ENCODE results near the gene UNCX. TPM values are rescaled to one million over a fixed set of nuclear protein-coding genes. Genes with fewer than 3 reads are reported as not detected.

The UNCX gene
- total RNA-seq, 2 donors from 2014 or later: 0.13 TPM; not detected in 1

DNA sequence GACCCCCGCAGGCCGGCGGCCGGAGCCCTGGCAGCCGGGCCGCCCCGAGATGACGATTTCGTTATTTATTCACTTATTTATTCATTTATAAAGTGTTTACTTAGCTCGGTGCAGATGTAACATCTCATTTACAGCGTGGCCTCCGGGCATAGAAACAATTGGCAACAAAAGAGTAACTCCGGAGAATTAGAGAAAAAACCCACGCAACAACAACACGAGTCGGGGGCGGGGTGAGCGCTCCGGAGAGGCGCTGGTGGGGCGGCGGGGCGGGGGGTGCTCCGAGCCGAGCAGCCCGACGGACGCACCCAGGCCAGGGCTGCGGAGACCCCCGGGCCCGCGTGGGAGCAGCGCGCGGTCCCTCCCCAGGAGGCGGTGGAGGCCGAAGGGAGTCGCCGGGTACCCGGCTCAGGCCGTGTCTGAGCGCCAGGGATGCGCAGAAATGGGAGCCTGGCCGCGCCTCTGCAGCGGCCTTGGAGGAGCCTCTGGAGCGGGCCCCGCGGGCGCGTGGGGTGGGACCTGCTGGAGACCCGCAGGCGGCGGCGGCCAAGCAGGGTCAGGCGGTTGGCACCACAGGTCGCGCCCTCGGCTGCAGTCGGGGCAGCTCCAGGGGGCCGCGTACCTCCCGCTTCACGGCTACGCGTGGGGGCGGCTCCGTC is 14.3 kb downstream of the UNCX start:
- Histone ChIP-seq H3K27me3 (ENCODE audit: control insufficient read depth, insufficient read depth, low read length, poor library complexity, severe bottlenecking) (peaks cover 99% of the 10 kb centered on the region), H3K9me3 (ENCODE audit: control insufficient read depth, low read length) (no peaks in the 10 kb centered on the region), H3K9ac (ENCODE audit: extremely low read depth, low read length, poor library complexity, severe bottlenecking) (no peak overlapping the region), H3K4me3 (ENCODE audit: low read length) (no peak overlapping the region), H3K36me3 (ENCODE audit: control insufficient read depth, insufficient read depth, low read length) (no peaks in the 10 kb centered on the region), H3K4me1 (ENCODE audit: control insufficient read depth, insufficient read depth, low read length) (peaks cover 8% of the 10 kb centered on the region), H3K27ac (ENCODE audit: low read depth, low read length) (no peak overlapping the region)
- H3K4me1 Mint-ChIP-seq: peaks cover 20% of the 10 kb centered on the region
- H3K27me3 Mint-ChIP-seq (ENCODE audit: insufficient read depth): peaks cover 89% of the 10 kb centered on the region
- H3K36me3 Mint-ChIP-seq (ENCODE audit: low read depth): no peaks in the 10 kb centered on the region
- TF ChIP-seq CTCF (conservative IDR thresholded peaks at IDR 0.05): no peak
- DNase-seq: no peak
- H3K4me3 Mint-ChIP-seq: no peak overlapping the region
- no peaks in the 10 kb centered on the region for H3K9me3 Mint-ChIP-seq
- 6 to 9% methylated on average over 28 to 67 of the region's 68 CpGs for WGBS, 2 experiments (ENCODE audit: insufficient coverage in 1 of 2, insufficient read length in 1 of 2)
- H3K27ac Mint-ChIP-seq: no peak overlapping the region

DNA sequence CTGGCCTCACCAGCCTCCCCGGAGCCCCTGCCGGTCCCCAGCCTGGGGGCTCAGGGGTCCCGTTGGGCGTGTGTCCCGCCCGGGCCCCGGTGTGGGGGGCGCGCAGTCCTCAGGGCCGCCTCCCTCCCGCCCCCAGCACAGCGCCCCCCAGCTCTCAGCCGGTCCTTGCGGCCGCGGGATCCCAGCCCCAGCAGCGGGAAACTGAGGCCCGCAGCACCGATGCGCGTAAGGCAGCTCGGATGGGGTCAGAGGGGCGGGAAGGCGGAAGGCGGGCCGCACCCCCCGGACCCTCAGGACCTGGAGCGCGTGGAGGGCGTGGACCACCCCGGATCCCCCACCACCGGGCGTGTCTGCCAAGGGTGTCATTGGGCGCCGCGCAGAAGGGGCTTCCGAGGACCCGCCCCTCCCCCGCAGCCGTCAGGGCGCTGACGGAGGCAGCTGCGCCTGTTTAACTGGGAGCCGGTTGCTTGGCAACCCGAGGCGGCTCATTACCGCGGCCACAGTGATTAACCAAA is 14.9 kb downstream of the UNCX start:
- Histone ChIP-seq H3K36me3 (ENCODE audit: control insufficient read depth, insufficient read depth, low read length) (no peaks in the 10 kb centered on the region), H3K9me3 (ENCODE audit: control insufficient read depth, low read length) (no peaks in the 10 kb centered on the region), H3K27ac (ENCODE audit: low read depth, low read length) (no peak overlapping the region), H3K4me1 (ENCODE audit: control insufficient read depth, insufficient read depth, low read length) (peaks cover 8% of the 10 kb centered on the region), H3K4me3 (ENCODE audit: low read length) (no peak overlapping the region), H3K27me3 (ENCODE audit: control insufficient read depth, insufficient read depth, low read length, poor library complexity, severe bottlenecking) (peaks cover 99% of the 10 kb centered on the region), H3K9ac (ENCODE audit: extremely low read depth, low read length, poor library complexity, severe bottlenecking) (no peak overlapping the region)
- Mint-ChIP-seq H3K27me3 (ENCODE audit: insufficient read depth) (peaks cover 88% of the 10 kb centered on the region), H3K27ac (no peak overlapping the region), H3K36me3 (ENCODE audit: low read depth) (no peaks in the 10 kb centered on the region), H3K4me3 (no peak overlapping the region), H3K9me3 (no peaks in the 10 kb centered on the region), H3K4me1 (peaks cover 20% of the 10 kb centered on the region)
- 5 to 11% methylated on average over 17 to 48 of the region's 48 CpGs for WGBS, 2 experiments (ENCODE audit: insufficient coverage in 1 of 2, insufficient read length in 1 of 2)
- no peak for TF ChIP-seq CTCF (conservative IDR thresholded peaks at IDR 0.05)
- peak; percentile 75 for DNase-seq

- TF ChIP-seq CTCF (conservative IDR thresholded peaks at IDR 0.05): no peak
- WGBS, 2 experiments (ENCODE audit: insufficient coverage in 1 of 2, insufficient read length in 1 of 2): 8 to 15% methylated on average over 13 to 27 of the region's 27 CpGs
Measured at GRCh38 chr7:1248143-1248915, 15.7 kb downstream of the UNCX start.

More at GRCh38 chr7:1248143-1248915, 15.7 kb downstream of the UNCX start:
- Mint-ChIP-seq H3K9me3 (no peaks in the 10 kb centered on the region), H3K27ac (no peak overlapping the region), H3K36me3 (ENCODE audit: low read depth) (no peaks in the 10 kb centered on the region), H3K4me1 (peaks cover 20% of the 10 kb centered on the region), H3K4me3 (peak overlapping the region; percentile 12), H3K27me3 (ENCODE audit: insufficient read depth) (peaks cover 81% of the 10 kb centered on the region)
- no peak overlapping the region for H3K9ac ChIP-seq (ENCODE audit: extremely low read depth, low read length, poor library complexity, severe bottlenecking)
- H3K4me3 ChIP-seq (ENCODE audit: low read length): no peak overlapping the region
- no peaks in the 10 kb centered on the region for H3K9me3 ChIP-seq (ENCODE audit: control insufficient read depth, low read length)
- H3K36me3 ChIP-seq (ENCODE audit: control insufficient read depth, insufficient read depth, low read length): no peaks in the 10 kb centered on the region
- H3K27me3 ChIP-seq (ENCODE audit: control insufficient read depth, insufficient read depth, low read length, poor library complexity, severe bottlenecking): peaks cover 91% of the 10 kb centered on the region
- peaks cover 8% of the 10 kb centered on the region for H3K4me1 ChIP-seq (ENCODE audit: control insufficient read depth, insufficient read depth, low read length)
- H3K27ac ChIP-seq (ENCODE audit: low read depth, low read length): no peak overlapping the region
- peak; percentile 78 for DNase-seq
